Activated CD8-positive, alpha-beta memory T cell treated with anti-CD3 and anti-CD28 coated beads, Interleukin-2, amount 50 U/mL, for 24 hours (primary cell): Measurements from ENCODE around the gene ANKRD36.
"Not testable (repeated sequence)": the region's sequence is repeated elsewhere in the genome, so short reads cannot be mapped to it uniquely, and the experiment has no call there.

Experiments
- DNase-seq: peaks from one replicate; pipeline ENCODE4 v3.0.0-alpha.2; 2020; ENCODE audit errors: extremely low read depth

The ANKRD36 gene

DNA sequence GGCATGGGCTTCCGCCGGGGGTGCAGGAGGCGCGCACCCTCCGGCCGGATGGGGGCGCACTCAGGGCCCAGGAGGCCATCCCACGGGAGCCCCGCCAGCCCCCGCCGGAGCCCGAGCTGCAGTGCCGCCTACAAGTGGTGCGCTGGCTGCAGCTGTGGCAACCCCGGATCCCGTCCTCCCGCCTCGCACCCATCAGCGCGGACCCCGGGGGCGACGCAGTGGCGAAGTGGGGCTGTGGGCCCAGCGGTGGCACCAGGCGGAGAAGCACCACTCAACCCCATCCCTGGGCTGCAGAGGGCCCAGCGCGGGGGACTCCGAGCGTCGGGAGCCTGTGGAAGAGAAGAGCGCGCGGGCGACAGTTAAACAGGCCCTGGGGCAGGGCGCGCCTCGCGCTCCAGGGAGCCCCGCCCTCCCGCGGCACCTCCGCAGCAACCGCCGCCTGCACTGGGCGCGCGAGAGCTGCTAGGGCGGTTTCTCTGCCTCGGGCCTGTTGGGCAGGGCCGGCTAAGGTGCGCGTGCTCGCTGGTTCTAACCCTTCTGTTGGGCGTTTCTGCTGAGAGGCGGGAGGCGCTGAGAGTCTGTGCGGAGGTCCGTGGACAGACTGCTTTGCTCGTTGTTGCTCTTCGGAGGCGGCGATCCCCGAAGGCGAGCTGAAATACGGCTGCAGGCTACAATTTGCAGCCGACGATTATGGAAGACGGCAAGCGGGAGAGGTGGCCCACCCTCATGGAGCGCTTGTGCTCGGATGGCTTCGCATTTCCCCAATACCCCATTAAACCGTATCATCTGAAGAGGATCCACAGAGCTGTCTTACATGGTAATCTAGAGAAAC lies at the start of gene ANKRD36:
Gene ANKRD36 (plus strand): TSS at position 104 of the 832 bp plus-strand sequence. CDS start 587 bp downstream, at position 691.
- peak; percentile 57 for DNase-seq

DNA sequence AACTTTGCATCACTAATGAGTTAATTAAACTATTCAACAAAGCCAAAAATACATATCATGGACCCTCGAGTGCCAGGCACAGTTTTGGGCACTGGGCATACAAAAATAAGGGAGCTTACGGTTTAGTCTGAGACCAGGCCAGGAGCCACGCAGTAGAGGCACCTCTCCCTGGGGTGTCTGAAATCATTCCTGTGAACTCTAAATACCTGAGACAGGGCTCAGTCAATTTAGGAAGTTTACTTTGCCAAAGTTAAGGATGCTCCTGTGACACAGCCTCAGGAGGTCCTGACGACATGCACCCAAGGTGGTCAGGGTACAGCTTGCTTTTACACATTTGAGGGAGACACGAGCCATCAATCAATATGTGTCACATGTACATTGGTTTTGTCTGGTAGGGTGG lies 46.9 kb upstream of the ANKRD36 start:
- not testable (repeated sequence) for DNase-seq

DNA sequence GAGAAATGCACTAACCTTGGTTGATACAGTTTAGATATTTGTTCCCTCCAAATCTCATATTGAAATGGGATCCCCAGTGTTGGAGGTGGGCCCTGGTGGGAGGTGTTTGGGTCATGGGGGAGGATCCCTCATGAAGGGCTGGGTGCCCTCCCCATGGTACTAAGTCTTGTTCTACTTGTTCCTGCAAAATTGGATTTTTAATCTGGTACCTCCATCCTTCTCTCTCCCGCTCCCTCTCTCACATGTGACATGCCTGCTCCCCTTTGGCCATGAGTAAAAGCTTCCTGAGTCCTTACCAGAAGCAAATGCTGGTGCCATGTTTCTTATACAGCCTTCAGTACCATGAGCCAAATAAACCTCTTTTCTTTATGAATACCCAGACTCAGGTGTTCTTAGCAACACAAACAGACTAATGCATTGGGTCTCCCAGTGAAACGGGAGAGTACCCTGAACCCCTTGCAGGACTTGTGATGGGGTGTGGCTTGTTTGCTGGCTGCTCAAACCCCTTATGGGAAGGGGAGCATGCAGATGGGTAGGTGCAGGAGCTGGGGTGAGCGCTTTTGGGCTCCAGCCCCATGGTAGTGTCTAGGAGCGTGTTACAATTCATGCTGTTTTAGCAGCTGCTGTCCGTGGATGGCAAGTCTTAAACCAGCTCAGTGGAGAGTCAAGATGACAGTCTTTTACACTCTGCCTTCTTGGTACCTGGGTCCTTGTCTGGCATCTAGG lies 45.5 kb upstream of the ANKRD36 start:
- no peak for DNase-seq

DNA sequence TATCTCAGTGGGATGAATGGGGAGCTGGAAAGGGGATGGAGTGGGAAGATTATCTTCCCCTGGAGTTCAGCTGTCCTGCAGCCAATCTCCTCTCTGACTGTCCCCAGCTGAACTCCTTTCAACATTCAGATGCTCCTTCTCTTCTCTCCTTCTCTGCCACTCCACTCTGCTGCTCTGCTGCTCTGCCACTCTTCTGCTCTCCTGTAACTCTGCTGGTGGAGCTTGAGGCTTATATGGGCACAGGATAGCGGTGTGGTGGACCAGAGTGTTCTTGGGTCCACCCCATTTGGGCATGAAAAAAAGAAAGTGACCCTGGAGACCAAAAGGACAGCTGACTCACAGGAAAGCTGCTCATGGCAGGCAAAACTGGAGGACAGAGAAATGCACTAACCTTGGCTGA lies 44.9 kb upstream of the ANKRD36 start:
- no peak for DNase-seq

DNA sequence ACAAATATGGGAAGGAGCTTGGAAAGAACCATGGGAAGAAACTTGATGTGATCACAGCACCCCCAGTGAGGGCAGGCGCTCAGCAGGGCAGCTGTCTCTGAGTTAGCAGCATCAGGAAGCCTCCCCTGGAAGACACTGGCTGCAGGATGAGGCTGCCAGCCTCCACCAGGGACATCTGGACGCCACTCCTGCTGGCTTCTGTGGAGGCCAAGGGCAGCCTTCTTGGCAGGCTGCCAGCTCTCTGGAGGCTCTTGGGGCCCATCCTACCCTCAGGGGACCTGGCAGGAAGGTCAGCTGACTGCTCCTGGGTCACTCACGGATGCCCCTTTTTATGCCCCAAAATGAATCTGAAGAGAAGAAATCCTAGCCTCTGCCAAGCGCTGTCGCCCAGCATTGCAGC lies 44.2 kb upstream of the ANKRD36 start:
- DNase-seq = not testable (repeated sequence)

DNA sequence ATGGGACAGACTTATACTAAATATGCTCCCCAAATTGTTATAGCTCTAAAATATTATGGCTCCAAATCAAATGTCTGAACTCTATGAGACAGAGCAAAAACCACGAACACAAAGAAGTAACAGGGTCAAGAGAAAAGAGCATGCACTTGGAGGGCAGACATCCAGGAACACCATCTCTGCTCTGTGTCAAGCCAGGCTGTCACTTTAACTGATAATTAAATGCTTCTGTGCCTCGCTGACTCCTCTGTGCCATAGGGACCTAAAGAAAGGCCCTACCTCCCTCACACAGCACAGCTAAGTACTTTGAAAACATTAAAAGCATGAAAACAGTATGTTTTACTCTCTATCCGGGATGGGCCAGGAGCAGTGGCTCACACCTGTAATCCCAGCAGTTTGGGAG lies 42.0 kb upstream of the ANKRD36 start:
- DNase-seq = not testable (repeated sequence)

DNA sequence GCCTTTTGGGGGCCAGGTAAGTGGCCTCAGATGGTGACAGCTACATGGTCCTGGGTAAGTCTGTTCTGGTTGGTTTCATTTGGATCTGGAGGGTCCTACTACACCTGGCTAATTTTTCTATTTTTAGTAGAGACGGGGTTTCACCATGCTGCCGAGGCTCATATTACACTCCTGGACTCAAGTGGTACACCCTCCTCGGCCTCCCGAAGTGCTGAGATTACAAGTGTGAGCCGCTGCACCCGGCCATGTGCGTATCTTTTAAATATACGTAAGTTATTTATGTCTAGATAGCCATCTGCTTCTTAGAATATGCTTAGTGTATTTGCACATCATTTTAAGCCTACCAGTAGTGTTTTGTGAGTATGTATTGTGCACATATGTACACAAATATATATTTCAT lies 35.7 kb upstream of the ANKRD36 start:
- DNase-seq = not testable (repeated sequence)

DNA sequence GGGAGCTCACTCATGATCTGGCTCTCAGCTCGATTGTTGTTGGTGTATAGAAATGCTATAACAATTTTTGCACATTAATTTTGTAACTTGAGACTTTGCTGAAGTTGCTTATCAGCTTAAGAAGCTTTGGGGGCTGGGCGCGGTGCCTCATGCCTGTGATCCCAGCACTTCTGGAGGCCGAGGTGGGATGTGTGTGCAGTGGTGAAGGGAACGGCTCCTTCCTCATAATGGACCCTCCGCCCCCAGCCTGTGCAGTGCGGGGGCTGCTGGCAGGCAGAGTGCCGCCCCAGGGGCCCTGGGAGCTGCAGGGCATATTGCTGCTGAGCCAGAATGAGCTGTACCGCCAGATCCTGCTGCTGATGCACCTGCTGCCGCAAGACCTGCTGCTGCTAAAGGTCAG lies 32.1 kb upstream of the ANKRD36 start:
- not testable (repeated sequence) for DNase-seq

DNA sequence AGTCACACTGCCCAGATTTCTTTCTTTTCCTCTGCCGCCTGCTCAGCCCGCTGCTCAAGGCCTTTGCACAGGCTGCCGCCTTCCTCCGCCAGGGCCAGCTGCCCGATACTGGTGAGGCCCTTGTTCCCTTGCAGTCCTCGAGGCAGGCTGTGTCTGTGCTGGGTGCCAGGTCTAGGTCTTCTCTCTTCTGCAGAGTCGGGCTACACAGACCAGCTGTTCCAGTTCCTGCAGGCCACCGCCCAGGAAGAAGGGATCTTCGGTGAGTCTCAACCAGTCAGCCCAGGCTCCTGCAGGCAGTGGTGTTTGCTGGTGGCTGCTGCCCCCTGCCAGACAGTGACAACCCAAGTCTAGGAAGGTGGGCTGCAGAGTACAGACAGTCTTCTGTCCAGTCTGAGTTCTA lies 30.7 kb upstream of the ANKRD36 start:
- not testable (repeated sequence) for DNase-seq

DNA sequence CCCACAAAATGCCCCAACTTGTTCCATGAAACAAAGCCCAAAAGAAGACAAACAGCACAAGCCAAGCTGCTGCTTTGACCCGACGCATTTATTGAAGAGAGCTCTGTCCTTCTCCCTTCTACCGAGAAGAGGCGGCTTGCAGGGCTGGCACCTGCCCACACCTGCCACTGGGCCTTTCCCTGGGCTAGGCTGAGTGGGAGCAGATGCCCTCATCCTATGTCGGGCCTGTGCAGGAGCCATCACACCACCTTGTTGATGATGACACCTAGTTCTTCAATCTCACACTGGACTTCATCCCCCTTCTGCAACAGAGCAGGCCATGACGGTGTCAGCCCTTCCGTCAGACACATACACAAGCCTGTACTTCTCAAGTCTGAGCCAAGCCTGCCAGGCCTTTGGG lies 29.4 kb upstream of the ANKRD36 start:
- not testable (repeated sequence) for DNase-seq

DNA sequence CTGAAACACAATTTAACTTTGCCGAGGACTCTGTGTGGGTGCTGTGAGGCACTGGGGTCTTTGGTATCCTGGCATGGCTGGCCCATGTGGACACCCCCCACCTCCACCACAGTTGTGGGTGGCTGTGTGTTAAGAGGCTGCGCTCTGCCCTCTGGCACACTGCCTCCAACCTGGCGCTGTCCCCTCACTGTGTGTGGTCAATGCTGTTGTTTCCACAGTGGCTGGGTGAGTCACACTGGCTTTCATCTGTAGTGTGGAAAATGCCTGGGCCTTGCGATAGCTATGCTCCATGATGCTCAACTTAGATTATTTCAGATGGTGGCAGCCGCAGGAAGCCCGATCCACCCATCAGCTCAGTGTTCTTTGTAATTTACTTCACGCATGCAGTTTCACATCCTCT lies 27.9 kb upstream of the ANKRD36 start:
- DNase-seq = not testable (repeated sequence)

DNA sequence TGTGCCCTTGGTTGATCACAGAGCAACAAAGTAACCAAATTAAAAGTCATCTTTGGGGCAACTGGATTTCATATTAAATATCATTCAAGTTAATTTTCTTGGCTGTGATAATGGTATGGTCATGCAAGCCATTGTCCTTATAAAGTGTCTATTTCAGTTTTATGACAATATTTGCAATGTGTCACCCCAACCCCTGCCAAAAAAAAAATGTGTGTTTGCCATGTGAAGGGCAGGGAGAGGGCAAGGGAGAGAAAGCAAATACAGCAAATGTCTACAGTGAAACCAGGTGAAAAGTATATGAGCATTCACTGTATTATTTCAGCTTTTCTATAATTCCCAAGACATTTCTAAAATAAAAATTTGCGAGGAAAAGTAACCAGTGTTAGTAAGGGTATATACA lies 24.2 kb upstream of the ANKRD36 start:
- not testable (repeated sequence) for DNase-seq

DNA sequence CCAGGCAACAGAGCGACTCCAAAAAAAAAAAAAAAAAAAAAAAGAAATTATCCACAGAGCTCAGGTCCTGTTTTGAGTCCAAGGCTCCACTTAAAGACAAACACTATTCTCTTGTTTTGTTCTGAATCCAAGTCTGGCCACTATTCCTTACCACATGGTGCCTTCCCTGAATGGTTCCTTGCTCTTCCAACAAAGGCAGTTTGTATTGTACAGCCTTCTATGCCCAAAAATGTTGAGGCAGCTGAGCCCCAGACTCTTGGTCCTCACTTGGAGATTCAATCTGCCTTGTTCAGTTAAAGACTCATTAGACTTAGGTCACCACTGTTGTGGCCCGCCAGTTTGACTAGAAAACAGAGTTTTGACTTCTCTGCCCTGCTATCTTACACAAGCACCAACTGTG lies 20.0 kb upstream of the ANKRD36 start:
- DNase-seq = not testable (repeated sequence)

DNA sequence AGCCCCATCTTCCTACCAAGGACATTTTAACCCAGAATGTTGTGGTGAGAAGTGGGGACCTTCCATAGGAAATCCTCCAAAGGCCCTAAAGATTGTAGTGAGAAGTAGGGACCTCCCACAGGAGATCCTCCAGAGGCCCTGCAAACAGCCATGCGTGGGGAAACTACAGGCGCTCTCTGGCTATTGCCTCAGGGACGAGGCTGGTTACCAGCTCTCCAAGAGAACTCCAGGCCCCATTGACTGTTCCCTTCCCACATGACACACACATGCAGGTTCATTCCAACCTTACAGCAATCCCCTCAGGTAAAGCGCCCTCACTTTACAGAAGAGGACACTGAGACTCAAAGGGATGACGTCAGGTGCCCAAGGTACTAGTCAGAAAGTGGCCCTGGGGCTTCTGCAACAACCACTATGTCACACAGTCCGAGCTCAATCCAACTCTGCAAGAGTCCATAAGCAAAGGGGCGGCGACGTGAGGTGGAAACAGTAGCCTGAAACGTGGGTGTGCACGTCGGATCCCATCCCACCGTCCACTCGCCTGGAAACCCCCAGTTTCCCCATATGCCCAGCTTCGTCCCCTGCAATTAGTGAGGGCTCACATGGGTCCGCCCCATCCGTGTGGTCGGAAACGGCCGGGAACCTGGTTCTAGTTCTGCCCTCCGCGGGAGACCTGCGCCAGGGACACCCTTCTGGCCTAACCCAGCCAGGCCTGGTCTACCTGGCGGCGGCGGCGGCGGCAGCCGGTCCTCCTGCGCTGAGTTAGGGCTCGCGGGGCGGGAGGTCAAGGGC lies 18.8 kb upstream of the ANKRD36 start:
- DNase-seq = not testable (repeated sequence)

DNA sequence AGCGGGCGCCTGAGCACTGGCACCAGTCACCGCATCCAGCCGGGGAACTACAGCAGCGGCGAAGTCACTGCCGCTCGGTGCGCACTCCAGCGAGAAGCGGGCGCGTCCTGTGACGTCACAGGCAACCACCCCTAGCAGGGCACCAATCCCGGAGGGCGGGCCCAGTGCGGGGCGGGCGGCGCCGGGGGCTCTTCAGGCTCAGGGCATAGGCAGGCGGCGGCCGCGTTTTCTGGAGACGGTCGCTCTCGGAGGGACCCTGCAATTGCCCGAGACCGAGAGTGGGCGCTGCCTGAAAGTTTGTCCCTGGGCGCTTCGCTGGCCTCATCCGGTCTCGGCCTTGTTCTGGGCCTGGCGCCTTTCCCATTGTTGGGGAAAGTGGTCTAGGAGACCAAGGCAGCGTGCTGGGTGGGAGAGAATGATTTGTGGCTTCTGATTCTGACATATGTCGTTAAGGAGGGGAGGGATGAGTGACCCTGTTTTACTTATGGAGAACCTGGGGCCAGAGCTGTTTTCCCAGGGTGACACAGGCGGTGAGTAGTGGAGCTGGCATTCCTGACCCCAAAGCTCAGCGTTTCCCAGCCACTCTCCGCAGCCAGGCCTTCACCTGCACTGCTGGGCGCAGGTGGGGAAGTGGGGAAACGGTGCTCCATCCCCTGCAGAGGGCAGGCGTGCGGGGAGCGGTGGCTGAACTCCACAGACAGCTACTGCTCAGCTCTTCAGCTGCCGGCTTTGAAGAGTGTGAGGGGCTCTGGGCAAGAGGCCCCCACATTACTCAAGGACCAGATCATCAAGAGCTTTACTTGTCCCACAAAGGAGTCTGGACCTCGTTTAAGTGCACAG lies 18.0 kb upstream of the ANKRD36 start, which contains the start of gene FAHD2B:
Gene FAHD2B (minus strand): TSS at position 111 of the 840 bp plus-strand sequence. CDS start 3,176 bp downstream, outside the sequence.
- DNase-seq = peak; percentile 68

DNA sequence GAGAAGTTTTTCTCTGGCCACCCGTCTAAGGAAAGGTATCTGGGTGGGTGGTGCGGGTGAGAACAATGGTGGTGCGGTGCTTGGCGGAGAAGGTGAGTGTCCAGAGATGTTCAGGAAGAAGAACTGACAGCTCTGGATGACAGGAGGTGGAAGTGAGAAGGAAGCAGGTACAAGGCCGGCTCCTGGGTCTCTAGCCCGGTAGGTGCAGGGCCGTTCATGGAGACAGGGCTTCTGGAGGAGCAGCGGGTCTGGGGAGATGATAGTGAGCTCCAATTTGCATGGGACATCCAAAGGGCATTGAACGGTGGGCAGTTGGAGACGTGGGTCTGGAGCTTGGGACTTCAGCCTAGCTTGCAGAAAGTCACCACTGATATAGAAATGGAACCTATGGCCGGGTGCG lies 17.3 kb upstream of the ANKRD36 start:
- DNase-seq = no peak

DNA sequence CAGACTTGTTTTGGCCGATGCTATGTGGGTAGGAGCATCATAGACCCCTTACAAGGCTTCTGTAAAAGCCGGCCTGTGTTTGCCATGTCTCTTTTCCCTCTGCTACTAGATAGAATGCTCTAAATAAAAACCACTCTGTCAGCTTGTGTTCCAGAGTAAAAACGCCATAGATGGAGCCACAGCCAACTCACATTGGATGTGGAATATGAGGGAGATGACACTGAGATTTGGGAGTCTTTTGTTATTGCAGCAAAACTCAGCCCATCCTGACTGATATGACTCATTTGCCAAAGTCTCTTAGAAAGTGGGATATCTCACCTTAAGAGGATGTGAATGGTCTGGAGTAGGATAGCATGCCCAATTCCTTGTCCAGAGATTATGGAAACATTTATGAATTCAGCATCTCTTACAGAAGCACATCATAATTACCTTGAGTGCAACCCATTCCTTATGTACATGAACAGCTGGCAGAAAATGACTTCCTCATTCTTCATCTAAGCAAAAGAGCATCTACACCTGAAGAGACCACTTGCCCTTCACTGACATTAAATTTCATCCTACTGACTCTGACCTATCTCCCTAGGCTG lies 14.1 kb upstream of the ANKRD36 start:
- not testable (repeated sequence) for DNase-seq

DNA sequence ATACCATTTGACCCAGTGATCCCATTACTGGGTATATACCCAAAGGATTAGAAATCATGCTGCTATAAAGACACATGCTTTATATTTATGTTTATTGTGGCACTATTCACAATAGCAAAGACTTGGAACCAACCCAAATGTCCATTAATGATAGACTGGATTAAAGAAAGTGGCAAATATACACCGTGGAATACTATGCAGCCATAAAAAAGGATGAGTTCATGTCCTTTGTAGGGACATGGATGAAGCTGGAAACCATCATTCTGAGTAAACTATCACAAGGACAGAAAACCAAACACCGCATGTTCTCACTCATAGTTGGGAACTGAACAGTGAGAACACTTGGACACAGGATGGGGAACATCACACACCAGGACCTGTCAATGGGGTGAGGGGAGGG lies 6.1 kb upstream of the ANKRD36 start:
- DNase-seq = not testable (repeated sequence)

DNA sequence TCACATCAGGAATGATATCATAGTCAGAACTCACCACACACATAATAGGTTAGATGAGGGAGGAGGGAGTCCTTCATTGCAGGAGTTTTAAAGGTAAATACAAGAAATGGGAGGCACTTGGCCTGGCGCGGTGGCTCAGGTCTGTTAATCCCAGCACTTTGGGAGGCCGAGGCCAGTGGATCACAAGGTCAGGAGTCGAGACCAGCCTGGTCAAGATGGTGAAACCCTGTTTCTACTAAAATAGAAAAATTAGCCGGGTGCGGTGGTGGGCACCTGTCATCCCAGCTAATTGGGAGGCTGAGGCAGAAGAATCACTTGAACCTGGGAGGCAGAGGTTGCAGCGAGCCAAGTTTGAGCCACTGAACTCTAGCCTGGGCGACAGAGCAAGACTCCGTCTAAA lies 1.7 kb upstream of the ANKRD36 start:
- DNase-seq = not testable (repeated sequence)

DNA sequence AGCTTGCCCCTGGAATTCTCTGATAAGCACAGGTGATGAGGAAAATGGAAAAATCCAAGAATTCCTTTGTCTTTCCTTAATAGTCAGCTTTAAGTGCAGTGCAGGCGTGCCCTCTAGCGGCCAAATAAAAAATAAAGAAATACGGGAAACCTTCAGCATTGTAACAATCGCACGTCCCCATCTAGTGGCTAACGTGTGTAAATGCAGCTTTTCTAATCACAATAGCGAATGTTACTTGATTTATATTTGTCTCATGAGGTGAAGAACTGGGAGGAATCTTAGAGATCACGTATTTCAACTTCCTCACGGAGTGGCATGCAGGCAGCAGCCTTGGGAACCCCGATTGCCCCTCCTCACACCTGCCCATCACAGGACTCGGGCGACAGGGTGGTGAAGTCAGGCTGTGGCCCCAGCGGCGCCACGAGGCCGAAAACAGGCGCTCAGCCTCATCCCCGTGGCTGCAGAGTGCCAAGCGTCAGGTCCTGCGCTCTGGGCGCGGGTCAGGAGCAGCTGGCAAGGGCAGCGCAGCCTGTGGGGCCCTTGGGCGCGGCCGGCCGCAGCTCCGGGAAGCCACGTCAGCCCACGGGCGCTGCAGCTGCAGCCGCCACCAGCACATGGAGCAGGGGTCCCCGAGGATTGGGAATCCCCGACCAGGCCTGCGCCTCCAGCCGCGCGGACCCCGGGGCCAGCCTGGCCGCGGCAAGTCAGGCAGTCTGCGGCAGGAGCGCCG lies 468 bp upstream of the ANKRD36 start:
- not testable (repeated sequence) for DNase-seq
